Suprapubic skin (tissue), 4 donors: ENCODE measurements around the gene ZFP36L1.

Experiments
- POLR2A ChIP-seq, 2 donors: fragments of 450-650 bp; IDR thresholded peaks; one replicate each; pipeline ENCODE4 v1.6.1; 2017; ENCODE audit warnings: antibody characterized with exemption in 2 of 2, mild to moderate bottlenecking in 2 of 2, moderate library complexity in 2 of 2
- POLR2AphosphoS5 ChIP-seq, 3 donors: sonication (generic); formaldehyde crosslinking; IDR thresholded peaks; one replicate each; pipeline ENCODE4 v1.6.1; 2017; ENCODE audit warnings: antibody characterized with exemption in 3 of 3
- TF ChIP-seq, protein P1 (sequence below), 2 donors: fragments of 200-600 bp in 1 of 2; fragments of 450-650 bp in 1 of 2; sonication (generic) in 1 of 2; IDR thresholded peaks; one replicate each; pipeline ENCODE4 v1.5.1; 2016 to 2019; ENCODE audit warnings: antibody characterized with exemption in 2 of 2, mild to moderate bottlenecking in 1 of 2, moderate library complexity in 1 of 2

GRCh38 chr14:68807148-68807600 is 14.3 kb upstream of the ZFP36L1 start:
- TF ChIP-seq POLR2A (IDR thresholded peaks at IDR 0.05) (no peak), POLR2AphosphoS5 (IDR thresholded peaks at IDR 0.05) (no peak)
- TF ChIP-seq, protein P1, sequence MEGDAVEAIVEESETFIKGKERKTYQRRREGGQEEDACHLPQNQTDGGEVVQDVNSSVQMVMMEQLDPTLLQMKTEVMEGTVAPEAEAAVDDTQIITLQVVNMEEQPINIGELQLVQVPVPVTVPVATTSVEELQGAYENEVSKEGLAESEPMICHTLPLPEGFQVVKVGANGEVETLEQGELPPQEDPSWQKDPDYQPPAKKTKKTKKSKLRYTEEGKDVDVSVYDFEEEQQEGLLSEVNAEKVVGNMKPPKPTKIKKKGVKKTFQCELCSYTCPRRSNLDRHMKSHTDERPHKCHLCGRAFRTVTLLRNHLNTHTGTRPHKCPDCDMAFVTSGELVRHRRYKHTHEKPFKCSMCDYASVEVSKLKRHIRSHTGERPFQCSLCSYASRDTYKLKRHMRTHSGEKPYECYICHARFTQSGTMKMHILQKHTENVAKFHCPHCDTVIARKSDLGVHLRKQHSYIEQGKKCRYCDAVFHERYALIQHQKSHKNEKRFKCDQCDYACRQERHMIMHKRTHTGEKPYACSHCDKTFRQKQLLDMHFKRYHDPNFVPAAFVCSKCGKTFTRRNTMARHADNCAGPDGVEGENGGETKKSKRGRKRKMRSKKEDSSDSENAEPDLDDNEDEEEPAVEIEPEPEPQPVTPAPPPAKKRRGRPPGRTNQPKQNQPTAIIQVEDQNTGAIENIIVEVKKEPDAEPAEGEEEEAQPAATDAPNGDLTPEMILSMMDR (IDR thresholded peaks at IDR 0.05): no peak
